ENCODE measurements around the gene ATP8A2. TPM values are rescaled to one million over a fixed set of nuclear protein-coding genes. Genes with fewer than 3 reads are reported as not detected.

ATP8A2 gene
- total and polyA plus RNA-seq, 4 donors, result 0.13 to 0.29 (median 0.24) TPM; not detected in 1

GRCh38 chr13:26051657-26052311 is 680.0 kb downstream of the ATP8A2 start, which contains the start of gene SHISA2:
TSS of gene SHISA2 (minus strand) at chr13:26052016. CDS start at chr13:26050975, 1,041 bp downstream.
- Histone ChIP-seq H3K36me3 (ENCODE audit: control insufficient read depth in 1 of 2, insufficient read depth in 2 of 2, low read length in 1 of 2) (no peaks in the 10 kb centered on the region), H3K27ac (ENCODE audit: low read depth in 1 of 2, low read length in 2 of 2) (no peak within 1 kb of the TSS), H3K9me3 (ENCODE audit: control insufficient read depth, low read length) (no peaks in the 10 kb centered on the region), H3K27me3 (ENCODE audit: control insufficient read depth in 1 of 2, insufficient read depth in 2 of 2, low read length in 1 of 2) (no peaks in the 10 kb centered on the region), H3K4me1 (ENCODE audit: control insufficient read depth in 1 of 2, insufficient read depth in 2 of 2, low read length in 2 of 2) (no peaks in the 10 kb centered on the region), H3K4me3 (ENCODE audit: low read length in 2 of 2) (peak within 1 kb of the TSS; percentile 19 to 25)
- intact Hi-C loops (cut with DNase I), result no loop called here
- ATAC-seq (ENCODE audit: low FRiP score) (peak; percentile 74), DNase-seq (peak; percentile 42 to 75)
- 1 to 2% methylated on average over 55 to 71 of the region's 72 CpGs for WGBS, 2 donors

- Histone ChIP-seq H3K4me1 (ENCODE audit: control insufficient read depth in 1 of 2, insufficient read depth in 2 of 2, low read length in 2 of 2) (no peaks in the 10 kb centered on the region), H3K27ac (ENCODE audit: low read depth in 1 of 2, low read length in 2 of 2) (no peak overlapping the region), H3K36me3 (ENCODE audit: control insufficient read depth in 1 of 2, insufficient read depth in 2 of 2, low read length in 1 of 2) (no peaks in the 10 kb centered on the region), H3K9me3 (ENCODE audit: control insufficient read depth, low read length) (no peaks in the 10 kb centered on the region), H3K27me3 (ENCODE audit: control insufficient read depth in 1 of 2, insufficient read depth in 2 of 2, low read length in 1 of 2) (no peaks in the 10 kb centered on the region), H3K4me3 (ENCODE audit: low read length in 2 of 2) (no peak overlapping the region)
- no peak for ATAC-seq (ENCODE audit: low FRiP score)
- 70 to 71% methylated on average over 10 of the region's 10 CpGs for WGBS, 2 donors
- intact Hi-C loops (cut with DNase I), result no loop called here
- no peak for DNase-seq
Observed at GRCh38 chr13:26052337-26052736, 680.6 kb downstream of the ATP8A2 start.

- Histone ChIP-seq H3K27me3 (ENCODE audit: control insufficient read depth in 1 of 2, insufficient read depth in 2 of 2, low read length in 1 of 2) (peaks cover 0 to 1% of the 10 kb centered on the region in 2 donors), H3K4me3 (ENCODE audit: low read length in 2 of 2) (no peak overlapping the region), H3K9me3 (ENCODE audit: control insufficient read depth, low read length) (no peaks in the 10 kb centered on the region), H3K27ac (ENCODE audit: low read depth in 1 of 2, low read length in 2 of 2) (no peak overlapping the region), H3K36me3 (ENCODE audit: control insufficient read depth in 1 of 2, insufficient read depth in 2 of 2, low read length in 1 of 2) (no peaks in the 10 kb centered on the region), H3K4me1 (ENCODE audit: control insufficient read depth in 1 of 2, insufficient read depth in 2 of 2, low read length in 2 of 2) (no peaks in the 10 kb centered on the region)
- DNase-seq (no peak), ATAC-seq (ENCODE audit: low FRiP score) (no peak)
- 92 to 93% methylated on average over 6 of the region's 6 CpGs for WGBS, 2 donors
- intact Hi-C loops (cut with DNase I), result no loop called here
Observed at GRCh38 chr13:26053418-26053980, 681.7 kb downstream of the ATP8A2 start.

- Histone ChIP-seq H3K4me3 (ENCODE audit: low read length in 2 of 2) (no peak overlapping the region), H3K27me3 (ENCODE audit: control insufficient read depth in 1 of 2, insufficient read depth in 2 of 2, low read length in 1 of 2) (peaks cover 0 to 1% of the 10 kb centered on the region in 2 donors), H3K4me1 (ENCODE audit: control insufficient read depth in 1 of 2, insufficient read depth in 2 of 2, low read length in 2 of 2) (no peaks in the 10 kb centered on the region), H3K27ac (ENCODE audit: low read depth in 1 of 2, low read length in 2 of 2) (no peak overlapping the region), H3K36me3 (ENCODE audit: control insufficient read depth in 1 of 2, insufficient read depth in 2 of 2, low read length in 1 of 2) (no peaks in the 10 kb centered on the region), H3K9me3 (ENCODE audit: control insufficient read depth, low read length) (no peaks in the 10 kb centered on the region)
- DNase-seq (no peak), ATAC-seq (ENCODE audit: low FRiP score) (no peak)
- intact Hi-C loops (cut with DNase I), result no loop called here
Observed at GRCh38 chr13:26054896-26055295, 683.1 kb downstream of the ATP8A2 start.

- no peaks in the 10 kb centered on the region for H3K9me3 ChIP-seq (ENCODE audit: control insufficient read depth, low read length)
- no peak for ATAC-seq (ENCODE audit: low FRiP score)
Observed at GRCh38 chr13:26058704-26059103, 686.9 kb downstream of the ATP8A2 start.

GRCh38 chr13:26060357-26060756 is 688.6 kb downstream of the ATP8A2 start:
- no peak overlapping the region for H3K4me3 ChIP-seq (ENCODE audit: low read length in 2 of 2)
- H3K27ac ChIP-seq (ENCODE audit: low read depth in 1 of 2, low read length in 2 of 2), result no peak overlapping the region
- H3K27me3 ChIP-seq (ENCODE audit: control insufficient read depth in 1 of 2, insufficient read depth in 2 of 2, low read length in 1 of 2), result peaks cover 0 to 1% of the 10 kb centered on the region in 2 donors
- DNase-seq (no peak), ATAC-seq (ENCODE audit: low FRiP score) (no peak)
- WGBS, 2 donors, result 57 to 63% methylated on average over 4 of the region's 4 CpGs
- intact Hi-C loops (cut with DNase I), result loop anchor here in 1 of 2 donors (5.0 kb wide), 1 partner anchor 483 kb away; no protein-coding TSS in a partner anchor
- H3K9me3 ChIP-seq (ENCODE audit: control insufficient read depth, low read length), result no peaks in the 10 kb centered on the region
- no peaks in the 10 kb centered on the region for H3K36me3 ChIP-seq (ENCODE audit: control insufficient read depth in 1 of 2, insufficient read depth in 2 of 2, low read length in 1 of 2)
- no peaks in the 10 kb centered on the region for H3K4me1 ChIP-seq (ENCODE audit: control insufficient read depth in 1 of 2, insufficient read depth in 2 of 2, low read length in 2 of 2)

More at GRCh38 chr13:26058704-26059103, 686.9 kb downstream of the ATP8A2 start:
- no peak for DNase-seq
- Histone ChIP-seq H3K27me3 (ENCODE audit: control insufficient read depth in 1 of 2, insufficient read depth in 2 of 2, low read length in 1 of 2) (peaks cover 0 to 1% of the 10 kb centered on the region in 2 donors), H3K4me3 (ENCODE audit: low read length in 2 of 2) (no peak overlapping the region), H3K4me1 (ENCODE audit: control insufficient read depth in 1 of 2, insufficient read depth in 2 of 2, low read length in 2 of 2) (no peaks in the 10 kb centered on the region), H3K27ac (ENCODE audit: low read depth in 1 of 2, low read length in 2 of 2) (no peak overlapping the region), H3K36me3 (ENCODE audit: control insufficient read depth in 1 of 2, insufficient read depth in 2 of 2, low read length in 1 of 2) (no peaks in the 10 kb centered on the region)
- WGBS, 2 donors, result 72 to 76% methylated on average over 6 of the region's 6 CpGs
- intact Hi-C loops (cut with DNase I), result no loop called here

GRCh38 chr13:26061256-26061655 is 689.5 kb downstream of the ATP8A2 start:
- Histone ChIP-seq H3K27ac (ENCODE audit: low read depth in 1 of 2, low read length in 2 of 2) (no peak overlapping the region), H3K4me1 (ENCODE audit: control insufficient read depth in 1 of 2, insufficient read depth in 2 of 2, low read length in 2 of 2) (no peaks in the 10 kb centered on the region), H3K27me3 (ENCODE audit: control insufficient read depth in 1 of 2, insufficient read depth in 2 of 2, low read length in 1 of 2) (peaks cover 0 to 1% of the 10 kb centered on the region in 2 donors), H3K9me3 (ENCODE audit: control insufficient read depth, low read length) (no peaks in the 10 kb centered on the region), H3K36me3 (ENCODE audit: control insufficient read depth in 1 of 2, insufficient read depth in 2 of 2, low read length in 1 of 2) (no peaks in the 10 kb centered on the region), H3K4me3 (ENCODE audit: low read length in 2 of 2) (no peak overlapping the region)
- WGBS, 2 donors, result 79 to 86% methylated on average over 5 of the region's 5 CpGs
- intact Hi-C loops (cut with DNase I), result loop anchor here in 1 of 2 donors (5.0 kb wide), 1 partner anchor 484 kb away; no protein-coding TSS in a partner anchor
- no peak for ATAC-seq (ENCODE audit: low FRiP score)
- no peak for DNase-seq

GRCh38 chr13:26061947-26062346 is 690.2 kb downstream of the ATP8A2 start:
- intact Hi-C loops (cut with DNase I), result loop anchor here (2.0 to 5.0 kb wide), 2 partner anchors 485 to 487 kb away; no protein-coding TSS in a partner anchor
- peak; percentile 26 for ATAC-seq (ENCODE audit: low FRiP score)
- Histone ChIP-seq H3K4me3 (ENCODE audit: low read length in 2 of 2) (no peak overlapping the region), H3K36me3 (ENCODE audit: control insufficient read depth in 1 of 2, insufficient read depth in 2 of 2, low read length in 1 of 2) (no peaks in the 10 kb centered on the region), H3K27me3 (ENCODE audit: control insufficient read depth in 1 of 2, insufficient read depth in 2 of 2, low read length in 1 of 2) (peaks cover 0 to 1% of the 10 kb centered on the region in 2 donors), H3K9me3 (ENCODE audit: control insufficient read depth, low read length) (no peaks in the 10 kb centered on the region), H3K27ac (ENCODE audit: low read depth in 1 of 2, low read length in 2 of 2) (no peak overlapping the region), H3K4me1 (ENCODE audit: control insufficient read depth in 1 of 2, insufficient read depth in 2 of 2, low read length in 2 of 2) (no peaks in the 10 kb centered on the region)
- no peak for DNase-seq
- WGBS, 2 donors, result 90% methylated on average over 6 of the region's 6 CpGs
